Neural cell (in vitro differentiated cells): ENCODE data around the gene ZDHHC20. TPM values are rescaled to one million over a fixed set of nuclear protein-coding genes. Genes with fewer than 3 reads are reported as not detected.

ENCODE experiments used
- H2AFZ ChIP-seq: fragments of 200-600, 300-800 bp; sonication (generic), shearing (Covaris generic); 2 replicates; pipeline ENCODE4 v1.6.0; 2014; ENCODE audit warnings: low read depth, mild to moderate bottlenecking, antibody characterized with exemption, low read length, moderate library complexity
- H3F3A ChIP-seq: fragments of 200-600 bp; shearing (Covaris generic); 2 replicates; pipeline ENCODE4 v1.6.1; 2016; ENCODE audit warnings: mild to moderate bottlenecking, moderate library complexity, mixed read lengths, antibody characterized with exemption, low read length; ENCODE audit not compliant: insufficient read depth, poor library complexity, severe bottlenecking
- H3K27ac ChIP-seq: fragments of 200-600, 300-800 bp; sonication (generic), shearing (Covaris generic); 2 replicates; pipeline ENCODE4 v1.5.1; 2014; ENCODE audit warnings: mild to moderate bottlenecking, low read length, moderate library complexity
- H3K27me3 ChIP-seq: fragments of 300-800, 200-600 bp; sonication (generic), shearing (Covaris generic); 2 replicates; pipeline ENCODE4 v1.6.0; 2014; ENCODE audit warnings: mild to moderate bottlenecking, low read depth, low read length, moderate library complexity; ENCODE audit not compliant: insufficient read depth
- H3K36me3 ChIP-seq: fragments of 300-800, 200-600 bp; sonication (generic), shearing (Covaris generic); 2 replicates; pipeline ENCODE4 v1.5.1; 2014; ENCODE audit warnings: mild to moderate bottlenecking, antibody characterized with exemption, low read length, moderate library complexity; ENCODE audit not compliant: insufficient read depth
- H3K4me2 ChIP-seq: fragments of 300-800, 200-600 bp; sonication (generic), shearing (Covaris generic); 2 replicates; pipeline ENCODE4 v1.6.0; 2014; ENCODE audit warnings: mild to moderate bottlenecking, low read length
- H3K4me3 ChIP-seq: fragments of 300-800, 200-600 bp; sonication (generic), shearing (Covaris generic); 2 replicates; pipeline ENCODE4 v1.5.1; 2014; ENCODE audit warnings: mild to moderate bottlenecking, low read length, moderate library complexity
- H3K79me2 ChIP-seq: fragments of 200-600 bp; shearing (Covaris generic); replicated peaks from 2 replicates; pipeline ENCODE4 v1.6.0; 2014; ENCODE audit warnings: mild to moderate bottlenecking, low read length, moderate library complexity; ENCODE audit not compliant: insufficient read depth
- H3K9ac ChIP-seq: fragments of 300-800, 200-600 bp; sonication (generic), shearing (Covaris generic); 2 replicates; pipeline ENCODE4 v1.6.1; 2016; ENCODE audit warnings: mild to moderate bottlenecking, low read length, mixed read lengths
- H3K9me2 ChIP-seq: fragments of 200-600 bp; shearing (Covaris generic); 2 replicates; pipeline ENCODE4 v1.6.1; 2016; ENCODE audit warnings: mild to moderate bottlenecking, low read length, mixed read lengths; ENCODE audit not compliant: insufficient read depth
- H3K9me3 ChIP-seq: fragments of 200-600, 300-800 bp; sonication (generic), shearing (Covaris generic); 2 replicates; pipeline ENCODE4 v1.6.1; 2016; ENCODE audit warnings: mild to moderate bottlenecking, mixed run types, low read length, moderate library complexity, mixed read lengths
- H4K20me1 ChIP-seq: fragments of 200-600 bp; shearing (Covaris generic); 2 replicates; pipeline ENCODE4 v1.6.1; 2016; ENCODE audit warnings: mild to moderate bottlenecking, mixed run types; ENCODE audit not compliant: insufficient read depth
- CTCF ChIP-seq: fragments of 450-650 bp; IDR thresholded peaks from 2 replicates; pipeline ENCODE4 v1.5.1; 2014; ENCODE audit warnings: antibody characterized with exemption, mild to moderate bottlenecking, moderate library complexity; ENCODE audit not compliant: poor library complexity, severe bottlenecking
- EP300 ChIP-seq: fragments of 450-650 bp; conservative IDR thresholded peaks from 2 replicates; pipeline ENCODE4 v1.6.1; 2014; ENCODE audit warnings: antibody characterized with exemption, mild to moderate bottlenecking, moderate library complexity; ENCODE audit not compliant: poor library complexity, severe bottlenecking
- EZH2 ChIP-seq: fragments of 200-600, 300-800 bp; shearing (Covaris generic), sonication (generic); IDR thresholded peaks from 2 replicates; pipeline ENCODE4 v1.6.1; 2014; ENCODE audit warnings: antibody characterized with exemption, low read length, borderline replicate concordance, mild to moderate bottlenecking; ENCODE audit not compliant: insufficient read depth, poor library complexity, severe bottlenecking
- MXI1 ChIP-seq: fragments of 450-650 bp; conservative IDR thresholded peaks from 2 replicates; pipeline ENCODE4 v1.6.1; 2014; ENCODE audit warnings: antibody characterized with exemption, mild to moderate bottlenecking; ENCODE audit not compliant: poor library complexity, severe bottlenecking
- POLR2AphosphoS5 ChIP-seq: IDR thresholded peaks from 2 replicates; pipeline ENCODE4 v1.6.1; 2012
- RAD21 ChIP-seq: fragments of 450-650 bp; conservative IDR thresholded peaks from 2 replicates; pipeline ENCODE4 v1.6.1; 2014; ENCODE audit warnings: antibody characterized with exemption, mild to moderate bottlenecking, moderate library complexity
- REST ChIP-seq: IDR thresholded peaks from 2 replicates; pipeline ENCODE4 v1.6.1; 2012; ENCODE audit warnings: borderline replicate concordance
- SMC3 ChIP-seq: fragments of 450-650 bp; conservative IDR thresholded peaks from 2 replicates; pipeline ENCODE4 v1.6.1; 2014; ENCODE audit warnings: antibody characterized with exemption, mild to moderate bottlenecking, moderate library complexity; ENCODE audit not compliant: poor library complexity
- TAF1 ChIP-seq: IDR thresholded peaks from 2 replicates; pipeline ENCODE4 v1.6.1; 2012; ENCODE audit warnings: low read depth
- polyA plus RNA-seq: library from polyadenylated mRNA; depleted of rRNA; stranded (reverse); fragments of >200 nt; gene quantifications from 2 replicates; pipeline ENCODE4 v1.2.3, GENCODE V29; 2014

The ZDHHC20 gene
- polyA plus RNA-seq, 1 donor from 2014 or later: 43.3 TPM

GRCh38 chr13:21453387-21454081 lies 5.6 kb downstream of the ZDHHC20 start:
- Histone ChIP-seq H3K36me3 (no peaks in the 10 kb centered on the region), H3K9me2 (no peaks in the 10 kb centered on the region), H3K4me3 (no peak overlapping the region), H4K20me1 (no peaks in the 10 kb centered on the region), H3K27me3 (no peaks in the 10 kb centered on the region), H3K9ac (no peak overlapping the region), H3K4me2 (no peak overlapping the region), H3K79me2 (peaks cover 85% of the 10 kb centered on the region), H2AFZ (no peak overlapping the region), H3K9me3 (no peaks in the 10 kb centered on the region), H3K27ac (no peak overlapping the region), H3F3A (no peaks in the 10 kb centered on the region)
- TF ChIP-seq POLR2AphosphoS5 (no peak), SMC3 (no peak), MXI1 (no peak), EP300 (no peak)

- H3K27me3 ChIP-seq: no peaks in the 10 kb centered on the region
- H3K9me3 ChIP-seq: no peaks in the 10 kb centered on the region
- no peaks in the 10 kb centered on the region for H4K20me1 ChIP-seq
- TF ChIP-seq POLR2AphosphoS5 (no peak), MXI1 (no peak), RAD21 (no peak), TAF1 (no peak), REST (no peak), EP300 (no peak), CTCF (no peak), EZH2 (no peak), SMC3 (no peak)
- H2AFZ ChIP-seq: no peak overlapping the region
- H3K9me2 ChIP-seq: no peaks in the 10 kb centered on the region
- H3K4me3 ChIP-seq: no peak overlapping the region
- H3K27ac ChIP-seq: no peak overlapping the region
- no peaks in the 10 kb centered on the region for H3F3A ChIP-seq
- H3K79me2 ChIP-seq: peaks cover 64% of the 10 kb centered on the region
- H3K36me3 ChIP-seq: no peaks in the 10 kb centered on the region
- no peak overlapping the region for H3K9ac ChIP-seq
- H3K4me2 ChIP-seq: no peak overlapping the region
Measured at GRCh38 chr13:21450936-21451335, 8.2 kb downstream of the ZDHHC20 start.
